Measurements from ENCODE around the gene B4GALT3.

B4GALT3 gene

DNA sequence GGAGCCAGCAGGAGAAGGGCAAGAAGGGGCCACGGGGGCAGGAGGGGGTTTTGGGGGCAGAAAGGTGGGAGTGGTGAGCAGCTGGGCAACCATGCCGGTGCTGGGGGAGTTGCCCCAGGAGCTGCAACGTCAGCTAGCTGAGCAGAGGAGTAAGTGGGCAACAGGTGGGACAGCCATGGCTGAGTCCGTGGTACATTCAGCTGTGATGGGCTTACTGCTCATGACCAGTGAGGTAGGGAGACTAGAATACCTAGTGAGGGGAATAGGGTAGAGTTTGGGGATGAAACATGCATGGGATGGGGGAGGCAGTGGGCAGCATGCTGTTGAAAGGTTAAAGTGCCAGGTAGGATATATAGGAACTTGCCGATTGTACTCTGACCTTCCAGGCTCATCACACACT, 15.7 kb downstream of the B4GALT3 start:
- CTCF ChIA-PET, result no interaction called here
- DNase-seq (ENCODE audit: low spot score), result no peak
- no peak for TF ChIP-seq CTCF (conservative IDR thresholded peaks at IDR 0.05; ENCODE audit: low read depth)
- POLR2A ChIA-PET (ENCODE audit: low non-redundant PET), result no interaction called here
- peak overlapping the region; percentile 25; the same call in 1 of the 2 replicates for H3K27ac ChIP-seq

DNA sequence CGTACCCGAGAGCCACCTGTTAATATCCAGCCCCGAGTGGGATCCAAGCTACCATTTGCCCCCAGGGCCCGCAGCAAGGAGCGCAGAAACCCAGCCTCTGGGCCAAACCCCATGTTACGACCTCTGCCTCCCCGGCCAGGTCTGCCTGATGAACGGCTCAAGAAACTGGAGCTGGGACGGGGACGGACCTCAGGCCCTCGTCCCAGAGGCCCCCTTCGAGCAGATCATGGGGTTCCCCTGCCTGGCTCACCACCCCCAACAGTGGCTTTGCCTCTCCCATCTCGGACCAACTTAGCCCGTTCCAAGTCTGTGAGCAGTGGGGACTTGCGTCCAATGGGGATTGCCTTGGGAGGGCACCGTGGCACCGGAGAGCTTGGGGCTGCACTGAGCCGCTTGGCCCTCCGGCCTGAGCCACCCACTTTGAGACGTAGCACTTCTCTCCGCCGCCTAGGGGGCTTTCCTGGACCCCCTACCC, 16.6 kb downstream of the B4GALT3 start:
- no peak for TF ChIP-seq CTCF (conservative IDR thresholded peaks at IDR 0.05; ENCODE audit: low read depth)
- no peak for DNase-seq (ENCODE audit: low spot score)
- H3K27ac ChIP-seq, result peak overlapping the region; percentile 12; the same call in 1 of the 2 replicates
- ChIA-PET CTCF (no interaction called here), POLR2A (ENCODE audit: low non-redundant PET) (no interaction called here)

- ChIA-PET CTCF (no interaction called here), POLR2A (ENCODE audit: low non-redundant PET) (no interaction called here)
- no peak for DNase-seq (ENCODE audit: low spot score)
- peak overlapping the region; percentile 79 for H3K27ac ChIP-seq
- TF ChIP-seq CTCF (conservative IDR thresholded peaks at IDR 0.05; ENCODE audit: low read depth), result no peak
Measured at GRCh38 chr1:161159913-161160243, 17.4 kb downstream of the B4GALT3 start.

GRCh38 chr1:161159087-161159912, 18.0 kb downstream of the B4GALT3 start, which contains the start of gene USP21:
Gene USP21 (plus strand): TSS chr1:161159500. CDS start chr1:161160641, 1,141 bp downstream.
- peak; percentile 43 for TF ChIP-seq CTCF (conservative IDR thresholded peaks at IDR 0.05; ENCODE audit: low read depth)
- peak within 1 kb of the TSS; percentile 79 for H3K27ac ChIP-seq
- DNase-seq (ENCODE audit: low spot score), result peak; percentile 96
- CTCF ChIA-PET, result no interaction called here
- POLR2A ChIA-PET (ENCODE audit: low non-redundant PET), result interaction anchor here (0.6 kb wide), 1 partner anchor 90 kb away, joined by 4 read pairs; no protein-coding TSS in a partner anchor

- no peak for DNase-seq (ENCODE audit: low spot score)
- ChIA-PET POLR2A (ENCODE audit: low non-redundant PET) (interaction anchor here (0.6 kb wide), 1 partner anchor 91 kb away, joined by 4 read pairs; no protein-coding TSS in a partner anchor), CTCF (interaction anchor here (0.7 kb wide), 1 partner anchor 19 kb away, joined by 3 read pairs; the partner anchor contains the start of gene B4GALT3)
- peak overlapping the region; percentile 79 for H3K27ac ChIP-seq
- no peak for TF ChIP-seq CTCF (conservative IDR thresholded peaks at IDR 0.05; ENCODE audit: low read depth)
Measured at GRCh38 chr1:161158316-161159010, 18.8 kb downstream of the B4GALT3 start.

DNA sequence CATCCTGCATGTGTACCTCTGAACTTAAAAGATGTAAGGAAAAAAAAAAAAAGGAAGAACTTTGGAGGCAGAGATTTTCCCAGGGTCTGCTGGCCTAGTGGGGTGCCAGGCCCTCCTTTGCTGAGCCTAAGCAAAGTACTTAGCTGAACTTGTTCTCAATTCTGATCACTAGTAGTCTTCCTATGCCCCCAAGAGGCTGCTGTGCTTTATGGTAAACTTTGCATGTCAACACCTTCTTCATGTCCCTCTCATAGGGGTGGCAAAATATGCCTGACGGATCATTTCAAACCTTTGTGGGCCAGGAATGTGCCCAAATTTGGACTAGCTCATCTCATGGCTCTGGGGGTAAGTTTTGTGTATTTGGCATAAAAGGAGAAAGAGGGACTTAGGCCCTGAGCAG, 19.4 kb downstream of the B4GALT3 start:
- DNase-seq (ENCODE audit: low spot score), result no peak
- ChIA-PET CTCF (interaction anchor here (0.6 to 0.7 kb wide), 2 partner anchors 19 to 127 kb away, joined by 3 read pairs; partner anchors contain the start of gene B4GALT3), POLR2A (ENCODE audit: low non-redundant PET) (no interaction called here)
- TF ChIP-seq CTCF (conservative IDR thresholded peaks at IDR 0.05; ENCODE audit: low read depth), result no peak
- H3K27ac ChIP-seq, result no peak overlapping the region
